IPS-15b (cell line): ENCODE results near the gene ACSL1.
"Not testable (repeated sequence)": the region's sequence is repeated elsewhere in the genome, so short reads cannot be mapped to it uniquely, and the experiment has no call there.

ENCODE experiments used
- H3K27me3 ChIP-seq: one replicate; pipeline ENCODE4 v1.6.1; 2013; ENCODE audit warnings: low read length; ENCODE audit not compliant: control insufficient read depth, insufficient read depth
- H3K36me3 ChIP-seq: one replicate; pipeline ENCODE4 v1.6.1; 2013; ENCODE audit warnings: low read length; ENCODE audit not compliant: control insufficient read depth, insufficient read depth
- H3K4me1 ChIP-seq: one replicate; pipeline ENCODE4 v1.6.1; 2013; ENCODE audit warnings: mild to moderate bottlenecking, low read length; ENCODE audit not compliant: control insufficient read depth, insufficient read depth
- H3K4me3 ChIP-seq: one replicate; pipeline ENCODE4 v1.5.1; 2013; ENCODE audit warnings: low read depth, low read length
- H3K9ac ChIP-seq: one replicate; pipeline ENCODE4 v1.6.1; 2013; ENCODE audit warnings: low read depth, mild to moderate bottlenecking, low read length
- H3K9me3 ChIP-seq: one replicate; pipeline ENCODE4 v1.6.1; 2013; ENCODE audit warnings: mild to moderate bottlenecking, low read length; ENCODE audit not compliant: control insufficient read depth, insufficient read depth

Gene ACSL1

GRCh38 chr4:184779160-184779559 lies 46.6 kb downstream of the ACSL1 start:
- not testable (repeated sequence) for H3K36me3 ChIP-seq, H3K4me1 ChIP-seq, H3K4me3 ChIP-seq, H3K27me3 ChIP-seq, H3K9me3 ChIP-seq, H3K9ac ChIP-seq

- H3K9ac ChIP-seq, result no peak overlapping the region
- H3K27me3 ChIP-seq, result no peaks in the 10 kb centered on the region
- H3K4me1 ChIP-seq, result peaks cover 3% of the 10 kb centered on the region
- H3K36me3 ChIP-seq, result no peaks in the 10 kb centered on the region
- no peak overlapping the region for H3K4me3 ChIP-seq
- no peaks in the 10 kb centered on the region for H3K9me3 ChIP-seq
Observed at GRCh38 chr4:184778325-184778724, 47.4 kb downstream of the ACSL1 start.

GRCh38 chr4:184776821-184777220 lies 48.9 kb downstream of the ACSL1 start:
- H3K9me3 ChIP-seq, result no peaks in the 10 kb centered on the region
- no peaks in the 10 kb centered on the region for H3K4me1 ChIP-seq
- H3K36me3 ChIP-seq, result no peaks in the 10 kb centered on the region
- no peaks in the 10 kb centered on the region for H3K27me3 ChIP-seq
- H3K4me3 ChIP-seq, result no peak overlapping the region
- no peak overlapping the region for H3K9ac ChIP-seq

GRCh38 chr4:184775854-184776555 lies 49.8 kb downstream of the ACSL1 start:
- no peaks in the 10 kb centered on the region for H3K27me3 ChIP-seq

GRCh38 chr4:184774152-184774551 lies 51.6 kb downstream of the ACSL1 start:
- Histone ChIP-seq H3K4me3 (no peak overlapping the region), H3K9ac (no peak overlapping the region), H3K9me3 (no peaks in the 10 kb centered on the region), H3K36me3 (no peaks in the 10 kb centered on the region), H3K27me3 (no peaks in the 10 kb centered on the region), H3K4me1 (no peaks in the 10 kb centered on the region)

More at GRCh38 chr4:184775854-184776555, 49.8 kb downstream of the ACSL1 start:
- H3K4me3 ChIP-seq, result no peak overlapping the region
- H3K36me3 ChIP-seq, result no peaks in the 10 kb centered on the region
- H3K9ac ChIP-seq, result no peak overlapping the region
- no peaks in the 10 kb centered on the region for H3K9me3 ChIP-seq
- H3K4me1 ChIP-seq, result no peaks in the 10 kb centered on the region

- no peaks in the 10 kb centered on the region for H3K9me3 ChIP-seq
- H3K9ac ChIP-seq, result no peak overlapping the region
- H3K27me3 ChIP-seq, result no peaks in the 10 kb centered on the region
- no peaks in the 10 kb centered on the region for H3K4me1 ChIP-seq
- H3K4me3 ChIP-seq, result no peak overlapping the region
- H3K36me3 ChIP-seq, result no peaks in the 10 kb centered on the region
Observed at GRCh38 chr4:184771416-184771815, 54.4 kb downstream of the ACSL1 start.

GRCh38 chr4:184769141-184769765 lies 56.5 kb downstream of the ACSL1 start:
- Histone ChIP-seq H3K4me3 (no peak overlapping the region), H3K4me1 (no peaks in the 10 kb centered on the region), H3K36me3 (no peaks in the 10 kb centered on the region), H3K9me3 (no peaks in the 10 kb centered on the region), H3K9ac (no peak overlapping the region), H3K27me3 (no peaks in the 10 kb centered on the region)

- Histone ChIP-seq H3K27me3 (no peaks in the 10 kb centered on the region), H3K9me3 (no peaks in the 10 kb centered on the region), H3K4me1 (no peaks in the 10 kb centered on the region), H3K36me3 (no peaks in the 10 kb centered on the region), H3K4me3 (no peak overlapping the region), H3K9ac (no peak overlapping the region)
Observed at GRCh38 chr4:184768296-184768695, 57.5 kb downstream of the ACSL1 start.

- H3K9me3 ChIP-seq, result no peaks in the 10 kb centered on the region
- H3K4me1 ChIP-seq, result no peaks in the 10 kb centered on the region
- H3K36me3 ChIP-seq, result no peaks in the 10 kb centered on the region
- no peak overlapping the region for H3K9ac ChIP-seq
- H3K27me3 ChIP-seq, result no peaks in the 10 kb centered on the region
- no peak overlapping the region for H3K4me3 ChIP-seq
Observed at GRCh38 chr4:184766446-184766845, 59.3 kb downstream of the ACSL1 start.

GRCh38 chr4:184765473-184766340 lies 60.1 kb downstream of the ACSL1 start:
- Histone ChIP-seq H3K36me3 (no peaks in the 10 kb centered on the region), H3K4me3 (no peak overlapping the region), H3K9ac (no peak overlapping the region), H3K27me3 (no peaks in the 10 kb centered on the region), H3K9me3 (no peaks in the 10 kb centered on the region), H3K4me1 (no peaks in the 10 kb centered on the region)

- no peak overlapping the region for H3K9ac ChIP-seq
- H3K4me3 ChIP-seq, result no peak overlapping the region
- H3K27me3 ChIP-seq, result no peaks in the 10 kb centered on the region
- no peaks in the 10 kb centered on the region for H3K9me3 ChIP-seq
- H3K36me3 ChIP-seq, result no peaks in the 10 kb centered on the region
- no peaks in the 10 kb centered on the region for H3K4me1 ChIP-seq
Observed at GRCh38 chr4:184764601-184765000, 61.2 kb downstream of the ACSL1 start.
